HEK293 (cell line): ENCODE measurements around the gene CACNB4.

Source experiments
- CTCF ChIA-PET: fragments of 350-600 bp; formaldehyde crosslinking; extraction: SDS; loops from one replicate; lab custom pipeline; 2021; ENCODE audit warnings: antibody characterized with exemption; lab: Yijun Ruan, JAX
- POLR2A ChIA-PET: fragments of 300-600 bp; formaldehyde crosslinking; extraction: SDS; loops from one replicate; lab custom pipeline; 2020; ENCODE audit warnings: antibody characterized with exemption, inconsistent platforms; lab: Yijun Ruan, JAX
- H3K27ac ChIP-seq: fragments of 200-500 bp; sonication (Bioruptor generic); 2 replicates; pipeline ENCODE4 v1.5.1; 2014; ENCODE audit warnings: low read depth, low read length, control low read depth, inconsistent platforms; ENCODE audit errors: extremely low read depth
- H3K36me3 ChIP-seq, 2 experiments: fragments of 200-500 bp in 1 of 2; sonication (Bioruptor generic) in 1 of 2; 1 replicate in 1 of 2; 2 replicates in 1 of 2; pipeline ENCODE4 v1.5.1; 2014 to 2017; ENCODE audit warnings: inconsistent platforms in 2 of 2, low read length in 2 of 2; ENCODE audit not compliant: control insufficient read depth in 2 of 2, insufficient read depth in 1 of 2
- H3K4me1 ChIP-seq: fragments of 200-500 bp; sonication (Bioruptor generic); 2 replicates; pipeline ENCODE4 v1.5.1; 2014; ENCODE audit warnings: mild to moderate bottlenecking, low read length, inconsistent platforms; ENCODE audit not compliant: control insufficient read depth, insufficient read depth
- H3K4me3 ChIP-seq: 2 replicates; pipeline ENCODE4 v1.5.1; 2011; ENCODE audit warnings: low read depth, mild to moderate bottlenecking, control low read depth, low read length, moderate library complexity
- H3K9me3 ChIP-seq: fragments of 200-500 bp; sonication (Bioruptor generic); 2 replicates; pipeline ENCODE4 v1.5.1; 2014; ENCODE audit warnings: low read depth, low read length, inconsistent platforms; ENCODE audit not compliant: control insufficient read depth, insufficient read depth
- HOXC10 ChIP-seq: sonication (generic); formaldehyde crosslinking; IDR thresholded peaks from 2 replicates; pipeline ENCODE4 v1.8.1; 2023; ENCODE audit warnings: mild to moderate bottlenecking, missing genetic modification reagents
- KLF1 ChIP-seq: fragments of 450-650 bp; formaldehyde crosslinking; IDR thresholded peaks from 2 replicates; pipeline ENCODE4 v1.5.1; 2016; ENCODE audit warnings: missing biosample characterization, missing genetic modification characterization
- PATZ1 ChIP-seq: fragments of 450-650 bp; formaldehyde crosslinking; IDR thresholded peaks from 2 replicates; pipeline ENCODE4 v1.5.1; 2016; ENCODE audit warnings: missing biosample characterization, missing genetic modification characterization
- PRDM1 ChIP-seq: fragments of 450-650 bp; formaldehyde crosslinking; IDR thresholded peaks from 2 replicates; pipeline ENCODE4; 2016; ENCODE audit warnings: missing biosample characterization, missing genetic modification characterization
- PRDM2 ChIP-seq: fragments of 450-650 bp; formaldehyde crosslinking; IDR thresholded peaks from 2 replicates; pipeline ENCODE4 v1.5.1; 2016; ENCODE audit warnings: missing biosample characterization, missing genetic modification characterization, borderline replicate concordance
- PRDM6 ChIP-seq: fragments of 450-650 bp; formaldehyde crosslinking; IDR thresholded peaks from 2 replicates; pipeline ENCODE4 v1.5.1; 2017; ENCODE audit warnings: missing biosample characterization, missing genetic modification characterization
- REPIN1 ChIP-seq: fragments of 450-650 bp; formaldehyde crosslinking; IDR thresholded peaks from 2 replicates; pipeline ENCODE4 v1.5.1; 2017; ENCODE audit warnings: missing biosample characterization, missing genetic modification characterization, low read depth
- SP3 ChIP-seq: fragments of 450-650 bp; formaldehyde crosslinking; IDR thresholded peaks from 2 replicates; pipeline ENCODE4 v1.5.1; 2016; ENCODE audit warnings: missing biosample characterization, missing genetic modification characterization
- ZEB2 ChIP-seq: fragments of 450-650 bp; formaldehyde crosslinking; IDR thresholded peaks from 2 replicates; pipeline ENCODE4 v1.5.1; 2016; ENCODE audit warnings: missing biosample characterization, missing genetic modification characterization
- ZFP69B ChIP-seq: fragments of 450-650 bp; formaldehyde crosslinking; IDR thresholded peaks from 2 replicates; pipeline ENCODE4 v1.5.1; 2016; ENCODE audit warnings: missing biosample characterization, missing genetic modification characterization
- ZNF112 ChIP-seq: fragments of 450-650 bp; formaldehyde crosslinking; IDR thresholded peaks from 2 replicates; pipeline ENCODE4 v1.5.0; 2017; ENCODE audit warnings: missing biosample characterization, missing genetic modification characterization
- ZNF133 ChIP-seq: fragments of 450-650 bp; formaldehyde crosslinking; IDR thresholded peaks from 2 replicates; pipeline ENCODE4 v1.5.1; 2016; ENCODE audit warnings: missing biosample characterization, missing genetic modification characterization
- ZNF146 ChIP-seq: fragments of 450-650 bp; formaldehyde crosslinking; IDR thresholded peaks from 2 replicates; pipeline ENCODE4 v1.5.1; 2016; ENCODE audit warnings: missing biosample characterization, missing genetic modification characterization
- ZNF155 ChIP-seq: fragments of 450-650 bp; formaldehyde crosslinking; IDR thresholded peaks from 2 replicates; pipeline ENCODE4 v1.5.1; 2016; ENCODE audit warnings: missing biosample characterization, missing genetic modification characterization
- ZNF19 ChIP-seq: fragments of 450-650 bp; formaldehyde crosslinking; IDR thresholded peaks from 2 replicates; pipeline ENCODE4; 2016; ENCODE audit warnings: missing biosample characterization, missing genetic modification characterization, low read depth
- ZNF274 ChIP-seq, 2 experiments: fragments of 200-500 bp in 1 of 2; fragments of 450-650 bp in 1 of 2; sonication (Bioruptor generic) in 1 of 2; formaldehyde crosslinking in 1 of 2; IDR thresholded peaks; 2 replicates each; pipeline versions ENCODE4 v1.5.1 to v1.6.1; 2014 to 2016; ENCODE audit warnings: borderline replicate concordance in 1 of 2, inconsistent platforms in 1 of 2, low read length in 1 of 2, missing biosample characterization in 1 of 2, missing genetic modification characterization in 1 of 2
- ZNF335 ChIP-seq: fragments of 450-650 bp; formaldehyde crosslinking; conservative IDR thresholded peaks from 2 replicates; pipeline ENCODE4 v1.5.1; 2016; ENCODE audit warnings: missing biosample characterization, missing genetic modification characterization
- ZNF548 ChIP-seq: fragments of 450-650 bp; formaldehyde crosslinking; IDR thresholded peaks from 2 replicates; pipeline ENCODE4 v1.5.1; 2016; ENCODE audit warnings: missing biosample characterization, missing genetic modification characterization
- ZNF549 ChIP-seq: fragments of 450-650 bp; IDR thresholded peaks from 2 replicates; pipeline ENCODE4 v1.5.1; 2018; ENCODE audit warnings: missing biosample characterization, missing genetic modification characterization, mild to moderate bottlenecking, inconsistent platforms, moderate library complexity
- ZNF571 ChIP-seq: fragments of 450-650 bp; formaldehyde crosslinking; IDR thresholded peaks from 2 replicates; pipeline ENCODE4 v1.5.0; 2017; ENCODE audit warnings: missing biosample characterization, missing genetic modification characterization
- ZNF639 ChIP-seq: fragments of 450-650 bp; formaldehyde crosslinking; IDR thresholded peaks from 2 replicates; pipeline ENCODE4 v1.5.1; 2016; ENCODE audit warnings: missing biosample characterization, missing genetic modification characterization
- ZNF654 ChIP-seq: fragments of 450-650 bp; formaldehyde crosslinking; IDR thresholded peaks from 2 replicates; pipeline ENCODE4 v1.5.1; 2016; ENCODE audit warnings: low read depth, missing biosample characterization, missing genetic modification characterization
- ZNF776 ChIP-seq: fragments of 450-650 bp; formaldehyde crosslinking; IDR thresholded peaks from 2 replicates; pipeline ENCODE4 v1.5.0; 2017; ENCODE audit warnings: missing biosample characterization, missing genetic modification characterization, borderline replicate concordance
- ZNF843 ChIP-seq: fragments of 450-650 bp; formaldehyde crosslinking; IDR thresholded peaks from 2 replicates; pipeline ENCODE4 v1.5.1; 2016; ENCODE audit warnings: missing biosample characterization, missing genetic modification characterization
- ZSCAN30 ChIP-seq: fragments of 450-650 bp; IDR thresholded peaks from 2 replicates; pipeline ENCODE4 v1.5.1; 2018; ENCODE audit warnings: missing biosample characterization, mild to moderate bottlenecking, missing genetic modification characterization, moderate library complexity

Gene CACNB4

GRCh38 chr2:151809073-151809383, 289.8 kb downstream of the CACNB4 start:
- CTCF ChIA-PET: no interaction called here
- TF ChIP-seq ZNF639 (tag by site-specific recombination) (no peak), ZNF843 (no peak), PATZ1 (tag by site-specific recombination) (no peak), ZNF274 (IDR thresholded peaks at IDR 0.05; ENCODE audit: low read length) (no peak), ZNF274 (tag by site-specific recombination; IDR thresholded peaks at IDR 0.05; ENCODE audit: borderline replicate concordance) (no peak), ZNF549 (tag by site-specific recombination) (no peak), ZNF776 (no peak), ZFP69B (no peak), KLF1 (tag by site-specific recombination) (no peak), ZNF112 (tag by site-specific recombination) (no peak), ZEB2 (tag by site-specific recombination) (no peak), ZNF155 (tag by site-specific recombination) (no peak), ZNF548 (no peak)
- TF ChIP-seq, all 188 proteins: peak for 0
- POLR2A ChIA-PET: no interaction called here

GRCh38 chr2:151808258-151809072, 290.4 kb downstream of the CACNB4 start:
- Histone ChIP-seq H3K9me3 (no peaks in the 10 kb centered on the region), H3K27ac (no peak overlapping the region), H3K36me3 (peaks cover 25 to 66% of the 10 kb centered on the region in 2 experiments), H3K4me3 (no peak overlapping the region), H3K4me1 (no peaks in the 10 kb centered on the region)
- ChIA-PET POLR2A (no interaction called here), CTCF (interaction anchor here (1.5 kb wide), 1 partner anchor 8 kb away, joined by 11 read pairs; no protein-coding TSS in a partner anchor)
- TF ChIP-seq PRDM2 (tag by site-specific recombination): no peak
- no peak for TF ChIP-seq SP3 (tag by site-specific recombination)
- no peak for TF ChIP-seq ZNF133 (tag by site-specific recombination)
- TF ChIP-seq HOXC10 (CRISPR knock-in tag): no peak
- no peak for TF ChIP-seq REPIN1 (tag by site-specific recombination)
- TF ChIP-seq PRDM1 (tag by site-specific recombination): no peak
- no peak for TF ChIP-seq PRDM6 (tag by site-specific recombination)
- no peak for TF ChIP-seq ZNF19
- TF ChIP-seq ZNF571: no peak
- no peak for TF ChIP-seq ZNF335 (tag by site-specific recombination)
- TF ChIP-seq ZNF146: no peak
- no peak for TF ChIP-seq ZSCAN30 (tag by site-specific recombination)
- TF ChIP-seq ZNF654: no peak

More at GRCh38 chr2:151809073-151809383, 289.8 kb downstream of the CACNB4 start:
- Histone ChIP-seq H3K27ac (no peak overlapping the region), H3K4me1 (no peaks in the 10 kb centered on the region), H3K9me3 (no peaks in the 10 kb centered on the region), H3K4me3 (no peak overlapping the region), H3K36me3 (peaks cover 29 to 69% of the 10 kb centered on the region in 2 experiments)
